Epidermal melanocyte (primary cell): ENCODE results near the gene SPAG7.

ENCODE experiments used
- DNase-seq: peaks from one replicate; pipeline ENCODE4 v3.0.0; 2011; ENCODE audit warnings: low spot score; ENCODE audit not compliant: insufficient read length

Gene SPAG7, protein sequence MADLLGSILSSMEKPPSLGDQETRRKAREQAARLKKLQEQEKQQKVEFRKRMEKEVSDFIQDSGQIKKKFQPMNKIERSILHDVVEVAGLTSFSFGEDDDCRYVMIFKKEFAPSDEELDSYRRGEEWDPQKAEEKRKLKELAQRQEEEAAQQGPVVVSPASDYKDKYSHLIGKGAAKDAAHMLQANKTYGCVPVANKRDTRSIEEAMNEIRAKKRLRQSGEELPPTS

DNA sequence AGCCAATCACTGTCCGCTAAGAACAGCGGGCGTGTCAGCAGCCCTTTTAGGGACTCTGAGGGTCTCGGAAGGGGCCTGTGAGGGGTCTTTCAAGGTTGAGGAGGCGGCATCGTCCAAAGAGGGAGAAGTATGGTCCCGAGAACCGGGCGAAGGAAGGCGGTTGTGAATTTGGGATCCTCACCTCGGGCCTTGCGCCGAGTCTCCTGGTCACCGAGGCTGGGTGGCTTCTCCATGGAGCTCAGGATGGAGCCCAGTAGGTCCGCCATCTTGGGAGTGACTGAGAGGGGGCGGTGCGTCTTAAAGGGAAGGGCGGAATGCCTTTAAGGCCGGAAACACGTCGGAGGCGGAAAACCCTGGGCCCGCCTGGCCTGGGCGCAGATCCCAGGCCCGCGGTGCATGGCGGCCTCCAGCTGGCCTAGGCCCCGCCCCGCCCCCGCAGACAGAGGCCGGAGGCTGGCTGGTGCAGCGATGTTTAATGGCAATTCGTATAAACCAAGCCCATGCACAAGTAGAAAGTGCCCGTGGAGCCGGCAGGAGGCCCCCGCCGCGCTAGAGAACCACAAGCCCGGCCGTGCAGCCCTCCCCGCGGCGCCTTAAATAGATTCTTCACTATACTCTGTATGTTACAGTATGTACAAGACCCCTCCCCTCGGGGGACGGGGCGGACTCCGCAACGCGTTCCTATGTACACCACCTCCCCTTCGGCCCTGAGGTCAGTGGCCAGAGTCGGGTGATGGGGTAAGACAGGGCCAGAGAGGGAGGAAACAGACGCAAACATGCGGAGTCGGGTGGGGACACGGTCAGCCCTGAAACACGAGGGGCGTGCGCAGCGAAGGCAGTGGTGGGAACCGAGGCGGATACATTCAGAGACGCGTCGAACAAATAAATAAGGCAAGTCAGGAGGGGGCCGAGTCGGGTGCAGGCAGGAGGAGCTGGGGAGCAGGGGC is at the start of gene SPAG7:
TSS of gene SPAG7 (minus strand) at position 279 of the 947 bp plus-strand sequence. CDS start at position 266, 13 bp downstream.
- DNase-seq, result peak; percentile 66

DNA sequence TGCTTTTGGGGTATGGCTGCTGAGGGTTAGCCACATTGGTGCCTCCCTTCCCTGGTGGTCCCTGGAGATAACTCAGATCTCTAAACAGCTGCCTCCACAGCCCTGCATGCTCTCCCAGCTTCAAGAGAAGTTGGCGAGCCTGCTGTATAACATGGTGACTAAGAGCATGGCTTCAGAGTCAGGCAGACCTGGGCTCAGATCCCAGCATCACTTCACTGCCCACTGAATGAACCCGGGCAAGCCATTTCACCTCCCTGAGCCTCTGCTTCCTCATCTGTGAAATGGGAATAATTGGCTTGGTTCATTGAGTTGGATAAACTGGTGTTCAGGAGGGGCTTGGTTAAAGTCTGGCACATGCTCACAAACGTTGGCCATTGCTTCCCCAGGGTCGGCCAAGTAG is 46.7 kb upstream of the SPAG7 start:
- no peak for DNase-seq

DNA sequence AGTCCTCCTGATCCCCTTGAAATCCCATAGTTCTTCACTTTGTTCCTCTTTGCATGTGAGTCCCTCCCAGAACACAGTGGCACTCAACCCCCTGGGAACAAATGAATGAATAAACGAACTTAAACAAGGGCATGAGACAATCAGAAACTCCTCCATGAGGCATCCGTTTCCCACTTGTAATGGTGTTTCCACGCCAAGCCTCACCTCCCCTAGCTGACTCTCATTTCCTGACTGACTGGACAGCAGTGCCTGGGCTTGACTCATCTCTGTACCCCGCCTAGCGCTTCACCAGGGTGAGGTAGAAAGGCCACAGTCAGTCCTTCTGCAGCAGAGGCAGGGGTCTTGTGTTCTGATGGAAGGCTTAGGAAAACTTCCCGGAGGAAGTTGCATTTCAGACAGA is 44.3 kb upstream of the SPAG7 start:
- no peak for DNase-seq

DNA sequence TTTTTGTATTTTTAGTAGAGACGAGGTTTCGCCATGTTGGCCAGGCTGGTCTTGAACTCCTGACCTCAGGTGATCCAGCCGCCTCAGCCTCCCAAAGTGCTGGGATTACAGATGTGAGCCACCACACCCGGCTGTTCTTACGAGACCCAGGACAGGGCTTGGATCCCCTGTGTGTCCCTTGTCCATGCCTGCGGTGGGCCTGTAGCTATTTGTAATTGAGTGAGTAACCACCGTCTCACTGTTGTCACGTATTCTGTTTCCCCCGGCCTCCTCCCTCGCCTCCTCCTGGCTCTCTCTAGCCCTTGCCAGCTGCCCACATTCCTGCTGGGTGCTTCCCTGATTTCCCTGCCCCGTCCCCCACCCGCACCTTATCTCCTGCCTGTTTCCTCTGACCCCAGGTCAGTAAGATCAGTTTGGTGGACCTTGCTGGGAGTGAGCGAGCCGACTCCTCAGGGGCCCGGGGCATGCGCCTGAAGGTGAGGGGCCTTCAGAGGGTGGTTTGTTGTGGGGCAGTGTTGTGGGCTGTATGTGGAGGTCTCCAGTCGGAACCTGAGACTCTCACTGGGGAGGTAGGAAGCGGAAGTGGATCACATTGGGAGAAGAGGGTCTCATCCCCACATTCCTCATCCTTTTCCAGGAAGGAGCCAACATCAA is 35.7 kb upstream of the SPAG7 start:
- no peak for DNase-seq

DNA sequence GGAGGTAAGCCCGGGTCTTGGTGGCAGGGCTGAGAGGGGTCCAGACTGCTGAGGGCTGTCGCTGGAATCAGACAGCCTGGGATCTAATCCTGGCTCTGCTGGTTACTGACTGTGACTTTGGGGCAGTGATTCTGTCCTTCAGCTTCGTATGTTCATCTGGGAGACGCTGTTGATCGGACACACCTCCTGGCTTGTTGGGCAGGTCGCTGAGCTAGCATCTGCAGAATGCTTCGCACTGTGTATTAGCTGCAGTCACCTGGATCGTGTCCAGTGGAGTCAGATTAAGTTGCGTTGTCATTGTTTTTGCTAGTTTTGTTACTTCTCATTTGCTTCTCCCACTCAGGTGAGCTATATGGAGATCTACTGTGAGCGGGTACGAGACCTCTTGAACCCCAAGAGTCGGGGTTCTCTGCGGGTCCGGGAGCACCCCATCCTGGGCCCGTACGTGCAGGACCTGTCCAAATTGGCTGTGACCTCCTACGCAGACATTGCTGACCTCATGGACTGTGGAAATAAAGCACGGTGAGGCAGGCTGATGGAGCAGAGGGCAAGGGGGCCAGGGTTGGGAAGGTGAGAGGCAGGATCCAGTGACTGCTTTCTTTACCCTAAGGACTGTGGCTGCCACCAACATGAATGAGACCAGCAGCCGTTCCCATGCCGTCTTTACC is 34.6 kb upstream of the SPAG7 start:
- no peak for DNase-seq

DNA sequence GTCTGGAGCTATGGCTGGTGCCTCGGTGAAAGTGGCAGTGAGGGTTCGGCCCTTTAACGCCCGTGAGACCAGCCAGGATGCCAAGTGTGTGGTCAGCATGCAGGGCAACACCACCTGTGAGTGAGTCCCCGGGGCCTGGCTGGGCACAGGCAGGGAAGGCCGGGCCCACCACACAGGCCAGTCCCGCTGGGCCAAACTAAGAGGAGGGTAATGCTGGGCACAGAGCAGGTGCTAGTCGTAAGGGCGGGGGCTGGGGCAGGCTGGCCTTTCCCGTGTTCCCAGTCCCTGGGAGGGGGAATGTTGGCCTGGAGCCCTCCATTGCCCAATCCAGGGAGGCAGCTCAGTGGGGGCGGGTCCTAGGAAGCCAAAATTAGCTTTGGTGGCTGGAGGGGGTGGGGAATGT is 32.6 kb upstream of the SPAG7 start:
- no peak for DNase-seq

DNA sequence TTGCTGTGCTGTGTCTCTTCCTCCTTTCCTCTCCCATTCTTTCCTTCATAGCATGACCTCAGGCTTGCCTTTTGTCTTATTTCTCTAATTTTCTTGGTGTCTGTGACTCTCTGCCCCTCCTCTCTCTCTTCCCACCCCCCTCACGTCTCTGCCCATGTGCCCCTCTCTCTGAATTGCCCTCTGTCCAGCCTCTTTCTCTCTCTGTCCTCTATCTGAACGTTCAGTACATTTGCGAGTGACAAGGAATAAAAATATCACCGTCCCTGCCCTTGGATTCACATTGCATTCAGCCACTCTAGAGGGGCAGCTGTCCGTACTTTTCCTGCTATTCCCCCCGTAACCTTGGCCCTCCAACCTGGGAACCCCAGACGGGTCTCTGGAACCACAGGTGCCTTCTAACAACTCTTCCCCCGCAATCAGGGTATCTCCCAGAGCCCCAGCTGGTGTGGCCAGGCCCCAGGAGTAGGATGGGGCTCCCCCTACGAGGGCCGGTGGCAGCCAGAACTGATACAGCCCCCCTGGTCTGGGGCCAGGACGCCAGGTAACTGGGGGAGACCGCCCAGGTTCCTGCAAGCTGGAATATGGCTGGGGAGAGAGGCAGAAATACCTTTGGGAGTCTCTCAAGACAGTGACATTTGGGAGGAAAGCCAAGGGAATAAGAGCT is 31.9 kb upstream of the SPAG7 start:
- DNase-seq, result no peak

DNA sequence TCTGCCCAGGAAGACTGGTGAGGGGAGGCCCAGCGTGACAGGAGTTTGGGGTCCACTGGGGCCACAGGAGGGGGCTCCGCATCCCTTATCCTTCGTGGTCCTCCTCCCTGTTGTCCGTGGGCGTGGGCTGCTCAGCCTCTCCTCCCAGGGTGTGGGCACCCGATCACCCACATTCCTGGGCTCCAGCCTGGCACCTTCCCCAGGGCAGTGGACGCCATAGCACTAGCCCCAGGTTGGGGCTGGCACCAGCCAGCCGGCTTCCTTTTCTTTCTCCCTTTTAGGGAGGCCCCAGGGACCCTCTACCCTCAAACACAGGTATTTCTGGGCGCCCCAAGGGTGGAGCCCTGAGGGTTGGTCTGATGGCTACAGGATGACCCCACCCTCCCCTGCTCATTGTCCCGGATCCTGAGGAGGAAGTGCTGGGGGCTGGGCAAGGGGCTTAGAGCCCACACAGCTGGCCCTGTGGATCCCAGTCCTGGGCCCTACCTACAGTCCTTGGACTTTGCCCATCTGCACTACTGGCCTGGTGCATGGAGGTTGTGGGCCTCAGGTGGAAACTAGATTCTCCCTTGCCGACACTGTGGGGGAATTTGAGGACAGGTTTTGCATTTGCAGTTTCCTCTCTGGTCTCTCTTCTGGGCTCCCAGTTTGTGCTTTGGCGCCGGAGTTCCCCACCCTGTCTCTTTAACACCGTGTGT is 31.3 kb upstream of the SPAG7 start:
- no peak for DNase-seq

DNA sequence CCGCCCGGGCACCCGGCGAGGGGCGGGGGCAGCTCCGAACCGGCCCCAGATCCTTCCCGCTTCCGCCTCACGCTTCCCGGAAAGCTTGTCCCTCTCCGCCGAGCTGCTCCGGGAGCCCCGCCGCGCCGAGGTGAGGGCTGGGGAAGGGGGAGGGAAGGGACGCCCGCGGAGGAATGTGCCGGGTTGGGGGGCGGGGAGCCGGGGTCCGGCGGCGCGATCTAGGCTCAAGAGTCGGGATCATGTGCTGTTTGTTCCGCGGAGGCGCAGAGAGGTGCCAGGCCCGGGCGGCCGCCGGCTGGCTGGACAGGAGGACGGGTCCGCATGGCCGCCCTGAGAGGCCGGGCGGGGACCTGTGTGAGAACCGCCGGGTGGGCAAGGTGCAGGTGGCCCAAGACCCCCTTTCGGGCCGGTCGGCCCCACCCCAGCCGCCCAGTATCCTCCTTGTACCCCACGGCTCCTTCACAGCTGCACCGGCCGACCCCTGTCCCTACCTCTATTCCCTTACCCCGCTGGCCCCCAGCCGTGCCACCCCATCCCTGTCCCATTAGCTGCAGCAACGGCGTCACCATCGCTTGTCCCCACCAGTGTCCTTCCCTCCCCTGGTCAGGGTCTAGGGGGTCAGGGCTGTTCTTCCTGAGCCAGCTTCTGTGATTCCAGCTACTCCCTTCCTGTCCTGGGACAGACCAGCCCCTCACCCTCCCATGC is 30.6 kb upstream of the SPAG7 start:
- no peak for DNase-seq

DNA sequence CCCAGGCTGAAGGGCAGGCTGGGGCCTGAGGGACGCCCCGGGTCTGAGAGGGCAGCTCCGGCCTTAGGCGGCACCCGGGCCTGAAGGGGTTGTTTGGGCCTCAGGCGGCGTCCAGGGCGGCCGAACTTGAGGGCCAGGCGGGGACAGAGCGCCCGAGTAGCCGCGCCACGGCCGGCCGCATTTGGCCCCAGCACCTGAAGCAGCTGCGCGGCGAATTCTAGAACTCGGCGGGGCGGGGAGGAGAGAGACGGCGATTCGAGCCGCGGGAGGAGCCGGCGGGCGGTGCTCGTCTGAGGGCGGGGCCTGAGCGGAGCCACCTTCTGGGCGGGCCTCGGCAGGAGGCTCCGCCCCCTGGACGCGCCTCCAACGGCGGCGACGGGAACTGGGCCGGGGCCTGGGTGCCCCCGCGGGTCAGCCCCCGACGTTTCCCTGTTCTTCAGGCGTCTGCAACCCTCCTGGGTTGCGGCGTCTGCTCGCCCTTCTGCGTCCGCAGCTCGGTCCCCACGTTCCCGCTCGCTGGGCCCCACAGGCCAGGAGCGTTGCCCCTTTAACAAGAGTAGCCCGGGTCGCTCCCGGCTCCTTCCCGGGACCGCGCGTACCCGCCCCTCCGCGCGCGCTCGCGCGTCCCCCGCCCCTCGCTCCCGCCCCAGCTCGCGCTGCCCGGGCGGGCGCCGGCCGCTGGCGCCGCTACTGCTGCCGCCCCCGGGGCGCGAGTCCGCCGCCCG is 29.8 kb upstream of the SPAG7 start, which contains the start of the genes INCA1 and KIF1C:
TSS of gene INCA1 (minus strand) at position 221 of the 725 bp plus-strand sequence. CDS start 3,085 bp downstream, outside the sequence.
TSS of gene KIF1C (plus strand) at position 649 of the 725 bp plus-strand sequence. CDS start 2,297 bp downstream, outside the sequence.
- peak; percentile 97 for DNase-seq

DNA sequence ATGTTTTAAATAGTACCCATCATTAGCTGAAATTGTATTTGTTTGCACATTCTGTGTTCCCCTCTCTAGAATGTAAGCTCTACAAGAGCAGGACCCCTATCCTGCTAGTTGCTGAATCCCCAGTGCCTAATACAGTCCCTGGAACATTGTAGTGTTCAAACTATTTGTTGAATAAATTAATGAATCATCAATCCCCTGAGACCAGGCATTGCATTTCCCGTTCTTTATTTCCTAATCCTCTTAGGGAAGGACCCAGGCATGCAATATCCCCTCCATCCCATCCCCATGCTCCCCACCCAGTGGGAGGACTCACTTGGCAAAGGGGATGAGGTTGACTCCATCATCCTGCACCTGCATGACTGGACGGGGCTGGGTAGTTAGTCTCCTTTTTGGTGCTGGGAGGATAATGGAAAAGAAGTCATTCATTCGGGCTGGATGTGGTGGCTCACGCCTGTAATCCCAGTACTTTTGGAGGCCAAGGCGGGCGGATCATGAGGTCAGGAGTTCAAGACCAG is 26.5 kb upstream of the SPAG7 start:
- DNase-seq, result no peak

DNA sequence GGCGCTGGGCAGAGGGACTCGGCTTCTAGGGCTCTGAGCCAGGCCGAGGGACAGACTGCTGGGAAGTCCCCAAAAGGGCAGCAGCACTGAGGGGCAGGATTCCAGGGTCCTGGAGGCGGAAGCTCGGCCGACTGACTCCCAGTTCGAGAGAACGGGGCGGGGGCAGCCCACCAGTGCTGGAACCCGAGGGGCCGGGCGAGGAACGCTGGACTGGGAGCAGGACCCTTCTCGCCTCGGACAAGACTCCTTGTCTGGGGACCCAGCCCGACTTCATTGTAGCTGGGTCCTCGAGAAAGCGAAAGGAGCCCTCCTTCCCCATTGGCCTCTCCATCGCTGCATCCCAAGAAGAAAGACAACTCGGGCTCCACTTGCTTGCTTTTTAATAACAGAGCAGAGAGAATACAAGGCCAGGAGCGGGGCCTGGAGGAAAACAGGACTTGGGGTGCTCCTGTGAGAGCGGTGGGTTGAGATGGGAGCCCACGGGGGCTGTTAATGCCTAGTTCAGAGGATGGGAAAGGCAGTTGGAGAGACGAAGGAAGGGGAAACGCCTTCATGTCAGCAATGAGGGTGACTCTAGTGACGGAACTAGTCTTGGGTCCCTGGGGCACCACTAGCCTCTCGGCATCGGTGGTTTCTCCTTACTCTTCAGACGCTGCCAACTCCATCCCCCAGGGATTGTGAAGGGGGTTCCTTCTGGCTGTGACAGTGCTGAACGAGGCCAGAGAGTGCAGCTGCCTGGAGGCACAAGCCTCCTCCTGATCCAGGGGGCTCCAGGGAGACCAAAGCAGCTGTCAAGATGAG is 20.4 kb upstream of the SPAG7 start:
- DNase-seq, result no peak

DNA sequence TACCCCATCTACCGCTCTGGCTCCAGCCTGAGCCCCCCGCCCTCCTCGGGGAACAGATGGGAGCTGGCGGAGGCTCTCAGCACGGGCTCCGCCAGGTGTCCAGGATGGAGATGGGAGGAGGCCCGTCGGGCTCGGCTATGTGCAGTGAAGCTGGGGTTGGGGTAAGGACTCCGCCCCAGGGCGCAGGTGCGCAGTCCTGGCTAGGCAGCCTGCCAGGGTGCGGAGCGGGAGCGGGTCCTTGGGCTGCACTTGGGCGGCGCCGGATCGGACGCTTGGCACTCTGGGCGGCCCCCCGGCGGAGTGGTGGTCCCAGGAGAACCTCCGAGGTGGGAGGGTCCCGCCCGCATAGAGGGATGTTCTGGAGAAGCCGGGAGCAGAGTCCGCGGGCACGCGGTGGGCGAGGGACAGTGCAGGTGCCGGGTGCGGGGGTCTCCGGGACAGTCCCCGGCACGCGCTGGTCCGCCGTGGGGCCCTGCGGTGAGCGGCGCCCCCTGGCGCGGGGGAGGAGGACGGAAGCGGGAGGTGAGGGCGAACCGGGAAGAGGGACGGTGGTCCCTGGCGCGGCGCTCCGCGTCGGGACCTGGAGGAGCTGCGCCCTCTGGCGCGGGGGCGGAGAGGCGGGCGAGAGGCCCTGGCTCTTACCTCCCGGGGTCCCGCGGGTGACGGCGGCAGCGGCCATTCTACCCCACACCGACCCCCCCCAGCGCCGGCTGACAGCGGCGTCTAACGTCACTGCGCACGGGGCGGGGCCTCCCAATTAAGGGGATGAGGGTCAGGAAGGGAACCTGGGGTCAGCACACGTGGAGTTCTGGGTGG is 19.5 kb upstream of the SPAG7 start, which contains the start of gene CAMTA2:
TSS of gene CAMTA2 (minus strand) at position 725 of the 816 bp plus-strand sequence. CDS start 1,453 bp downstream, outside the sequence.
- peak; percentile 85 for DNase-seq

DNA sequence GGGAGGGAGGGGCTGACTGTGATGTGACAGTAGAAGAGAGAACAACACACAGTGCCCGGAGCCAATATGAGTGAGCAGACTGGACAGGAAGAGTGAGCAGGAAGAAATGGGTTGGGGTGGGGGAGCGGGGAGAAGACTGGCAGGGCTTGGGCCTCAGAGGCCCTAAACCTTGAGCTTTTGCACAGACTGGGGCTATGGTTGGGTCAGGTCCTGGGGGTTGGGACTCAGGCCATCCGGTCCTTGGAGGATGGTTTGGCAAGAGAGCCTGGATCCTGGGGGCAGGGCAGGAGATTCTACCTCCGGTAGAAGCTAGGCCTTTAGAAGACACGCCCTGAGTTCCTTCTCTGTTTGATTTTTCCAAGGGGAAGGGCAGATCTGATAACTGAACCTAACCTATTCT is 18.8 kb upstream of the SPAG7 start:
- DNase-seq, result no peak

DNA sequence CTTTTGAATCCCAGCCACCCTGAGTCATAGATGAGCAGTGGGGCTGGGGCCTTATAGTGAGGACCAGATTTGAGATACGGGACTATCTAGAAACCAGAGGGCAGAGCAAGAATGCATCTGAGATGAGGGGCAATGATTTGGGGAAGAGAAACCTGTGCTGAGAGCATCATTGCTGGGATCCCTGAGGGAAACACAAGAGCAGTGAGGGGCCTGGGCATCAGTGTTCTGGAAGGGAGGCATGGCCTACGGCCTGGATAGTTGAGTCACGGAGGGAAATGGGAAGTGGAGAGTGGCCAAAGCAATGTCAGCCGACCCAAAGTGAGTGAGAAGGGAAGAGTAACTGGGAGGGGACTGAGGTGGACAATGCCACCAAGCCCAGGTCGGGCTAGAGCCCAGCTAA is 14.7 kb upstream of the SPAG7 start:
- no peak for DNase-seq

DNA sequence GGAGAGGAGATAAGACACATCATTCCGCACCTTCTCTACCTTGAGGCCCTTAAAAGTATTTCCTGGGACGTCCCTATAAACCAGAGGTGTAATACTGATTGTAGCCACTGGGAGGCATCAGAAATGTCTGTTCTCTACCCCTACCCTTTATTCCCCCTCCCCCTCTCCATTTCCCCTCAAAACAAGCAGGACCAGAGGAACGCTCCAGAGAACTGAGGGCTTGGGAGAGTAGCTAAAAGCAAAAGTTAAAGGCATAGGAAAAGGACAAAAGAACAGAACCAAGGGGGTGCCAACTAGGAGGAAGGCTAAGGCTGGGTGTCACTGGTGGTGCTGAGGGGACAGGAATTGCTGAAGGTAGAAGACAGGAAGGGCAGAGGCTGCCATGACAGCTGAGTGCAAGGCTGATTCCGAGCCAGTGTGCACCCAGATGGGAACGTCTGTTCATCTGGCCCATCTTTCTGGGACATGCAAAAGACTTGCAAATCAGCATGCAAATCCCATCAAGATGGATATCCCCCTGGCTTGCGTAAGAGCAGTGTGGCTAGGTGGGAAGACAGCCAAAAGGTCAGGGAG is 13.1 kb upstream of the SPAG7 start:
- DNase-seq, result peak; percentile 75
